ENCODE data around the gene SLC66A2. TPM values are rescaled to one million over a fixed set of nuclear protein-coding genes. Genes with fewer than 3 reads are reported as not detected.

The SLC66A2 gene
- total RNA-seq, 4 donors from 2014 or later, result 27.0 to 46.4 (median 41.5) TPM

- no peaks in the 10 kb centered on the region for H3K9me3 ChIP-seq
- H3K27ac ChIP-seq (replicated peaks in 1 of 4), result no peak overlapping the region
- no peak for DNase-seq (ENCODE audit: extremely low spot score)
- WGBS, result 80% methylated on average over 22 of the region's 24 CpGs
- H3K4me3 ChIP-seq, result no peak overlapping the region
- H3K36me3 ChIP-seq, result no peaks in the 10 kb centered on the region
- H3K4me1 ChIP-seq, result peaks cover 0 to 9% (median 0%) of the 10 kb centered on the region in 4 donors
- intact Hi-C loops (cut with DNase I), result no loop called here
- peaks cover 0 to 71% (median 0%) of the 10 kb centered on the region in 4 donors for H3K27me3 ChIP-seq
- TF ChIP-seq CTCF (IDR thresholded peaks at IDR 0.05) (no peak), POLR2A (IDR thresholded peaks at IDR 0.05; ENCODE audit: low read depth) (no peak), POLR2AphosphoS5 (IDR thresholded peaks at IDR 0.05) (no peak), EP300 (IDR thresholded peaks at IDR 0.05) (no peak)
These were observed 76.6 kb downstream of the SLC66A2 start for GRCh38 chr18:79874553-79875530.

- 70% methylated on average over 18 of the region's 34 CpGs for WGBS
- Histone ChIP-seq H3K4me3 (no peak overlapping the region), H3K36me3 (no peaks in the 10 kb centered on the region), H3K9me3 (no peaks in the 10 kb centered on the region), H3K4me1 (peaks cover 0 to 9% (median 0%) of the 10 kb centered on the region in 4 donors), H3K27ac (replicated peaks in 1 of 4) (no peak overlapping the region), H3K27me3 (peaks cover 0 to 71% (median 0%) of the 10 kb centered on the region in 4 donors)
- TF ChIP-seq POLR2A (IDR thresholded peaks at IDR 0.05; ENCODE audit: low read depth), result no peak
- TF ChIP-seq CTCF (IDR thresholded peaks at IDR 0.05), result no peak
- no peak for TF ChIP-seq EP300 (IDR thresholded peaks at IDR 0.05)
- TF ChIP-seq POLR2AphosphoS5 (IDR thresholded peaks at IDR 0.05), result no peak
- intact Hi-C loops (cut with DNase I), result no loop called here
- DNase-seq (ENCODE audit: extremely low spot score), result no peak
These were observed 77.9 kb downstream of the SLC66A2 start for GRCh38 chr18:79873449-79874110.

GRCh38 chr18:79872527-79873444 is 78.7 kb downstream of the SLC66A2 start:
- Histone ChIP-seq H3K4me1 (peaks cover 0 to 9% (median 0%) of the 10 kb centered on the region in 4 donors), H3K36me3 (no peaks in the 10 kb centered on the region)

More at GRCh38 chr18:79872527-79873444, 78.7 kb downstream of the SLC66A2 start:
- intact Hi-C loops (cut with DNase I), result no loop called here
- no peak for DNase-seq (ENCODE audit: extremely low spot score)
- H3K27me3 ChIP-seq, result peaks cover 0 to 64% (median 0%) of the 10 kb centered on the region in 4 donors
- H3K27ac ChIP-seq (replicated peaks in 1 of 4), result no peak overlapping the region
- TF ChIP-seq EP300 (IDR thresholded peaks at IDR 0.05) (no peak), POLR2A (IDR thresholded peaks at IDR 0.05; ENCODE audit: low read depth) (no peak), POLR2AphosphoS5 (IDR thresholded peaks at IDR 0.05) (no peak), CTCF (IDR thresholded peaks at IDR 0.05) (no peak)
- H3K9me3 ChIP-seq, result no peaks in the 10 kb centered on the region
- H3K4me3 ChIP-seq, result no peak overlapping the region
- 54% methylated on average over 34 of the region's 36 CpGs for WGBS

All from esophagus muscularis mucosa (tissue), 4 donors.